Measurements from ENCODE around the gene BFSP2.
A peak's percentile ranks its signal among the peaks of the same experiment; 100 is the strongest.

Gene BFSP2

GRCh38 chr3:133424937-133425869, 25.3 kb downstream of the BFSP2 start:
- no peak for DNase-seq

DNA sequence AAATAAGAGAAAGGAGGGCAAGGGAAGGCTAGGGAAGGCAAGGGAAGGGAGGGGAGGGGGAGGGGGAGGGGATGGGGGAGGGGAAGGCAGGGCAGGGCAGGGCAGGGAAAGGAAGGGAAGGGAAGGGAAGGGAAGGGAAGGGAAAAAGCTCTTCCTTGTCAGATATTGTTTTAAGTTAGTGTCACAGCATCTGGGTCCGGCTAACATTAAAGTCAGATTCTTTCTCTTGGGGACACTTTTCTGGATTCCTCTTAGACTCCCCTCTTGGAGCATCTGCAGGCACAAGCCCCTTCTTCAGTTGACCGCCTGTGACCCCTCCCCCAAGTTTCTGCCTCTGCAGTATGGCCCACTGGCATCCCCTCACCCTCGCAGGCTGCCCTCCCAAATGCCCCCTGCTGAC, 26.0 kb downstream of the BFSP2 start:
- DNase-seq, result no peak

DNA sequence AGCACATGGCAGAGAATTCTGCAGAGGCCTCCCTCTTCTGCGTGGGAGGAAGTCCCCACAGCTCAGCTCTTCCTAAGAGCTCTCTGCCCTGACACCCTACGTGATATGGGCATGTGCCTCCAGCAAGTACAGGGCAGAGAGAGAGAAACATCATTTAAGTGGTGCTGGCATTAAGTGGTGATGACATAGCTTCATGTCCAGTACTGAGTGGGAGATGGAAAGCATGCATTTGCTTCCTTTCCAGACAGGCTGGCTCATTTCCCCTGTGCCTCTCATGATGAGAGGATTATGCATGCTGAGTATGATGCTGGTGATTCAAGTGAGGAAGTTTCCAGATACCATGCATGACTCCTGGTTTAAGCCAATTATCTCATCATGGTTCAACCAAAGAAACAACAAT, 26.9 kb downstream of the BFSP2 start:
- DNase-seq, result no peak

- DNase-seq, result no peak
Measured at GRCh38 chr3:133428552-133428951, 28.7 kb downstream of the BFSP2 start.

DNA sequence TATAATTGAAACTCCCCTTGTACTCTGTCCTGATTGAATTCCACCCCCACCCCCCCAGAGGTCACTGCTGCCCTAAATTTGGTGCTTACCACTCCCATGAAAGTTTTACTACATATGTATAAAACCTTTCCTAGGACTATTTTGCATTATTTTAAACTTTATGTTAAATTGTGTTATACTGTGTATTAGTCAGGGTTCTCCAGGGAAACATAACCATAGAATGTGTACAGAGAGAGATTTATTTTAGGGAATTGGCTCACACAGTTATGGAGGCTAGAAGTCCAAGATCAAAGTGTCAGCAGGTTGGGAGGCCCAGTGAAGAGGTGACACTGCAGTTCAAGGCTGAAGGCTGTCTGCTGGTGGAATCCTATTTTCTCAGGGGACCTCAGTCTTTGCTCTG, 29.2 kb downstream of the BFSP2 start:
- no peak for DNase-seq

DNA sequence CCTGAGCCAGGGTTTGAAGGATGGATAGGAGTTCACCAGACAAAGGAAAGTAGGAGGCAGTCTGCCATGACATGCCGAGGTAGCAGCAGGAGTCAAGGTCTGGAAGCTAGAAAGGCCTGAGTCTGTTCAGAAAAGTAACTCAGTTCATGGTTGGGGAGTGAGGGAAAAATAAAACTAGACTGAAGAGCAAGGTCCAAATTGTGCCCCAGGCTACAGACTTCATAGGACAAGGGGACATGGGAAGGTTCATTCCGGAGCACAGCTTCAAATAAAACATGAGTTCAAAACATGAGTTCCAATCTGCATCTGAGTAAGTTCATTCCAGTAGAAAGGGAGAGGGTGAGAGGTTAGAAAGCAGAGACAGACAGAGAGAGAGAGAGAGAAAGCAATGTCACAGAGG, 39.7 kb downstream of the BFSP2 start:
- no peak for DNase-seq

- DNase-seq, result no peak
Measured at GRCh38 chr3:133440652-133441051, 40.8 kb downstream of the BFSP2 start.

- no peak for DNase-seq
Measured at GRCh38 chr3:133441867-133442270, 42.0 kb downstream of the BFSP2 start.

DNA sequence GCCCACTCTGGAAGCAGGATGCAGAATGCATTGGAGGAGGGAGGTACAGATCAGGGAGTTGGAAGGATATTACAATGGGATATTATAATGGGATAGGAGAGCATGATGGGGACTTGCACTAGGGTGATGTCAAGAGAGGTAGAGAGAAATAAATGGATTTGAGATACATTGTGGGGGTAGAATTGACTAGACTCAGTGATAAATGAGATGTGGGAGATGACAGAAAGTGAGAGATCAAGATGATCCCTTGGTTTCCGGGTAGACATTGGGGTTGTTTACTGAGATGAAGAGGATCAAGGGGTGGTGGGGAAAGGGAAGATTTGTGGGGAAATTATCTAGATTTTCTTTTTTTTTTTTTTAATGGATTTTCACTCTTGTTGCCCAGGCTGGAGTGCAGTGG, 42.7 kb downstream of the BFSP2 start:
- DNase-seq, result no peak

DNA sequence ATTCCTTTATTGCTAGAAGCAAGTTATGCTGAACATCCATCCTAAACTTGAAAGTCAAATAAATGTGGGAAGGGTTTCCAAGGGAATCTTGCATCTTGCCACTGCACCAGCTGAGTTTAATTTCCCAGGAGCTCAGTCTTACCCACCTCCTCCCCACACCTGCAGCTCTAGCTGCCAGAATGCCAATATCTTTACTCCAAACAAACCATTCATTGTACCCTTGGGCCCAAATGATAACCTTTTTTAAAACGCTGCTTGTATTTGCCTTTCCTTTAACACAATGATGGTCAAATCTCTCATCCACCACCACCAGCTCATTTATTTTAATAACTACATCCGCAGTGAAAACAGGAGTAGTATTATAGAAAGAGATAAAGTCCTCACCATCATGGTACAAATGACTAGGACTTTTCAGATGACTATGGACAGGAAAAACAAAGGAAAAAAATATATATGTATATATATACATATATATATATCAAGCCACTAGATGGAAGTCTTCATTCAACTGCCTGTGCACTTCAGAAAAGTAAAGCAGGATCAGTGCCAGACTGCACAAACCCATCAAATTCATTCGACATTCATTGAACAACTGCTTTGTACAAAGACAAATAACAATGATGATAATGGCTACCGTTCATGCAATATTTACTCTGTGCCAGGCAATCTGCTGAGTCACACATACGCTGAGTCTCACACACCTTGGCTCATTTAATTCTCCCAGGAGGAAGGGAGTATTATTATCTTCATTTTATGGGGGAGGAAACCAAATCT, 44.0 kb downstream of the BFSP2 start:
- no peak for DNase-seq

DNA sequence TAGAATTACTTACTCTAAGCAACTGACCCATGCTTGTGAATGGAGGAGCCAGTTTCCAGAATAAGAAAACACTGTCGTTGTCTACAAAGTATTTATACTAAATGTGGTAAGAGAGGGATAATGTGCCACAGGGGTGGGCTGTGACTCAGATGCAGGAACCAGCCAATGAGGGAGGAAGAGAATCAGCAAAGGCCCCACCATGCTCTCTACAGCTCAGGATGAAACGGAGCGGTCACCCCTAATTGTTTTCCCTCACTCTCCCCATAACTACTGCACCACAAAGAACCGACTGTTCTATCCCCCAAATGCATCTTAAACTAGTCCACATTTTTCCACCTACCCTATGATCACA, 44.5 kb downstream of the BFSP2 start:
- DNase-seq, result no peak

GRCh38 chr3:133445108-133445507, 45.3 kb downstream of the BFSP2 start:
- no peak for DNase-seq

DNA sequence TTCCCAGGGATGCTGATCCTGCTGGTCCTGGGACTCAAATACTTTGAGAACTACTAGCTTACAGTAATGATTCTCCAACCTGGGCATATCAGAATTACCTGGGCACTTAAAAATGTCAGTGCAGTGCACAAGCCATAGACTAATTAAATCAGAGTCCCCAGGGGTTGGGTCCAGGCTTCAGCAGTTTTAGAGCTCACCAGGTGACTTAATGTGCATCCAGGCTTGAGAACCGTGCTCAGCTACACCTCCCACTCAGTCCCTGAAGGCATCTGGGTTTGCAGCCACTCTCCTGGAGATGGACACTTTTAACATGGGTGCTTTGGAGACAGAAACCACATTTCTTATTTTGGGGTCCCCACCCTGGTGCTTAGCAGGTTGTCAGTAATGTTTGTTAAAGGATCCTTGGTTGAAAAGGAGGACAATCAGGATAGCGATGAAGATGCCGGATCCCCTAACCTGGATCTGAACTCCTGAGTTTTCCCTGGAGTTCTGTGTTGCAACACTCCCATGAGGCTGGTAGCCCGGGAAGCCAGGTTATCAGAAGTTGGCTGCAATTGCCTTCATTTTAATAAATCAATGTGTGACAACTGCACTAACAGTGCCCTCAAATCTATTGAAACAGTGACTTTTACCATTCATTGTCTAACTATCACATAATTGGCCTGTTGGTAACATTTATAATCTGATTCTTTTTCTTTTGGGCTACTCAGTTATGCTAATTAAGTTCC, 48.1 kb downstream of the BFSP2 start:
- DNase-seq, result no peak

GRCh38 chr3:133448478-133449122, 48.7 kb downstream of the BFSP2 start:
- DNase-seq, result peak in 3 of 4 experiments; percentile 4 to 28 (median 11)

GRCh38 chr3:133451309-133451708, 51.5 kb downstream of the BFSP2 start:
- DNase-seq, result no peak

DNA sequence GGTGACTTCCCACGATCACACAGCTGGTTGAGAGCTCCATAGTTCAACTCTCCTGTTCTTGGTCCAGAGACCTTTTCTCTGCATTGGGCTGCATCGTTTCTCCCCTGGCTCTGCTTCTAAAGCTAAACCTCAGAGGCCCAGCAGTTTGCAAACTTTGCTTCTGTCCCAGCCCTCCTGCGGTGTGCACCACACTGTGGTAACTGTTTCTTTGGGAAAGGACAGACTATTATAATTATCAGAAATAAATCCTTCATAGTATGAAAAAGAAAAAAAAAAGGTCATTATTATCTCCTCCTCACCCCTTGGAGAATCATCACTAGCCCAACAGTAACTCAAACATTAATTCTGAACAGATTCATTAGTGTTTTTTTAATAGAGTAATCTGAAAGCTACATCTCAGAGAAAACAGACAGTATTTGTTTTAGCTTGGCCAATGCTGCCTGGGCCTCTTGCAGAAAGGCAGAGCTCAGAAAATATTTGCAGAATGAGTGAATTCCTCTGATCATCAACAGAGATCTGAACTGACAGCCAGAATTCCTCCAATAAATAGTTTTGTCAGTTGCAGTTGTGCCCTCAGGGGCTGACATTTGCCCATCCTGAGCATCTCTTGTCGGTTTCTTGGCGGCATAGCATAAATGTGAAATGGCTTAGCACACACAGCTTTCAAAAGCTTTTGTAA, 52.9 kb downstream of the BFSP2 start:
- no peak for DNase-seq

- no peak for DNase-seq
Measured at GRCh38 chr3:133453383-133453782, 53.5 kb downstream of the BFSP2 start.

DNA sequence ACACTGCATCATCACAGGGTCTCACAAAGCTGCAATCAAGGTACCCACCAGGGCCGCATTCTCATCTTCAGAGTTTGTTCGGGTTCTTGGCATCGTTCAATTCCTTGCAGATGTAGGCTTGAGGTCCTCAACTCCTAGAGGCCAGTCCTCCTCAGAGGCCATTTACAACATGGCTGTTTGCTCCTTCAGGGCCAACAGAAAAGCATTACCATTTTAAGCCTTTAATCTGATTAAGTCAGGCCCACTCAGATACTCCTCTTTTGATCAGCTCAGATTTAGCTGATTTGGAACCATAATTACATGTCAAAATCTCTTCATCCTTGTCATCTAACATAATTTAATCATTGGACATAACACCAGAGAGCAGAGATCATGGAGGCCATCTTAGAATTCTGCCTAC, 55.4 kb downstream of the BFSP2 start:
- DNase-seq, result no peak

DNA sequence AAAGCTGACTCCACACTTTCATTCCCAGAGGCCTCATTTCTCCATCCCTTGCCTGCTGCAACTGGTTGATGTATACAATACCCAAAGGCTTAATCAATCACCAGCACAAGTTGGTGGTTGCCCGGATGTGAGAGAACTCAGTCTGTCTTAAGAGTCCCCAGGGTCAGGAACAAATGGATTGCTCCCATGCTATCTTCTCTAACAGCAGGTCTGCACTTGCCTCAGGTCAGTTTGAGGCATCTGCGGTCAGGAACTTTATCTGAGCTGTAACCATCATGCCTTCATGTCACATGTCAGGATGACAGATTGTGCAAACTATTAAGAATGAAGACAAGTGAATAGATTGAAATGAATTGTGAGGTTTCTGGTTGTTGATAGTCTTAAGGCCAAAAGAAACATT, 56.1 kb downstream of the BFSP2 start:
- DNase-seq, result no peak

DNA sequence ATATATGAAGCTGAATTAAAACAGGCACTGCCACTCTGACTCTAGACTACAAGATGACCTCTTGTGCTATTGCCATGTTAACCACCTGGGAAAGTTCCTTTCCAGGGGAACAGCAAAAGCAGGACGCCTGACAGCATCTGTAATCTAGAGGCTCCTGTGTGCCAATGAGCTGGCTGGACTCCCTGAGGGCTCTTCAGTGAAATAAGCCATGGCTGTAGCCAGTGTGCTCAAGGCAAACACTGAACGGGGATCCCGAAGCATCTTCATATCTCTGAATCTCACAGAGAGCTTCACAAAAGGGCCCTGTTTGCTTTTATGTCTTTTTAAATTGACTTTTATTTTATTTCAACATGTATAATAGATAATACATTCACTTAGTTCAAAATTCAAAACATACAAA, 57.2 kb downstream of the BFSP2 start:
- no peak for DNase-seq

DNA sequence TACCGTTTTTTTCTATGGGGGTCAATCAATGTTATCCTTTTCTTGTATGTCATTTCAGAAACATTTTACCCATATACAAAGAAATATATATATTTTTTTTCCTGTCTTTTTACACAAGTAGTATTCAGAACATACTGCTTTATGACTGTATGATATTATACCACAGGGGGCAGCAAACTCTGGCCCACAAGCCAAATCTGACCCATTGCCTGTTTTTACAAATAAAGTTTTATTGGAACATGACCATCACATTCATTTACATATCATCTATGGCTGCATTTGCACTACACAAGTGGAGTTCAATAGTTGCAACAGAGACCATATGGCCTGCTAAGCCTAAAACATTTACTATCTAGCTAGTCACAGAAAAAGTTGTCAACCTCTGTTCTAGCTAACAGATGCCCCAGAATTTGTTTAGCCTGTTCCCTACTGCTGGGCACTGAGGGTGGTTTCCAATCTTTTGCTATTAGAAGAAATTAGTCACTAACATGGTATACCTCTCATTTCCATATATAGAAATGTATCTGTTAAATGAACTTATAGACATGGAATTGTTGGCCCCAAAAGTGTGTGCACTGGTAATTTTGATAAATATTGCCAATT, 57.7 kb downstream of the BFSP2 start:
- DNase-seq, result no peak

GRCh38 chr3:133459400-133459799, 59.5 kb downstream of the BFSP2 start:
- DNase-seq, result no peak
